Measurements from ENCODE around the gene PPM1E. TPM values are rescaled to one million over a fixed set of nuclear protein-coding genes. Genes with fewer than 3 reads are reported as not detected.

The PPM1E gene
- total RNA-seq, 2 donors from 2014 or later = not detected

GRCh38 chr17:58889928-58890327 is 134.3 kb downstream of the PPM1E start:
- Histone ChIP-seq H3K9me3 (no peaks in the 10 kb centered on the region), H3K4me3 (no peak overlapping the region), H3K4me1 (ENCODE audit: control insufficient read depth in 1 of 2, low read depth in 2 of 2) (no peaks in the 10 kb centered on the region), H3K36me3 (no peaks in the 10 kb centered on the region), H3K27ac (no peak overlapping the region), H3K27me3 (replicated peaks; ENCODE audit: insufficient read depth) (no peaks in the 10 kb centered on the region)
- no peak for TF ChIP-seq CTCF (IDR thresholded peaks at IDR 0.05)
- no peak for ATAC-seq (ENCODE audit: insufficient number of reproducible peaks, low FRiP score, low read depth)
- no peak for DNase-seq (ENCODE audit: low spot score)

- Histone ChIP-seq H3K9me3 (peaks cover 3% of the 10 kb centered on the region), H3K27me3 (replicated peaks; ENCODE audit: insufficient read depth) (no peaks in the 10 kb centered on the region), H3K4me3 (no peak overlapping the region), H3K36me3 (no peaks in the 10 kb centered on the region), H3K27ac (no peak overlapping the region), H3K4me1 (ENCODE audit: control insufficient read depth in 1 of 2, low read depth in 2 of 2) (no peaks in the 10 kb centered on the region)
- ATAC-seq (ENCODE audit: insufficient number of reproducible peaks, low FRiP score, low read depth) (no peak), DNase-seq (ENCODE audit: low spot score) (no peak)
- TF ChIP-seq CTCF (IDR thresholded peaks at IDR 0.05) = no peak
Observed at GRCh38 chr17:58899191-58899590, 143.5 kb downstream of the PPM1E start.

- Histone ChIP-seq H3K4me3 (no peak overlapping the region), H3K27ac (no peak overlapping the region), H3K27me3 (replicated peaks; ENCODE audit: insufficient read depth) (no peaks in the 10 kb centered on the region), H3K9me3 (peaks cover 3% of the 10 kb centered on the region), H3K4me1 (ENCODE audit: control insufficient read depth in 1 of 2, low read depth in 2 of 2) (no peaks in the 10 kb centered on the region), H3K36me3 (no peaks in the 10 kb centered on the region)
- DNase-seq (ENCODE audit: low spot score) (no peak), ATAC-seq (ENCODE audit: insufficient number of reproducible peaks, low FRiP score, low read depth) (no peak)
- no peak for TF ChIP-seq CTCF (IDR thresholded peaks at IDR 0.05)
Observed at GRCh38 chr17:58902322-58902721, 146.7 kb downstream of the PPM1E start.

GRCh38 chr17:58911741-58912343 is 156.2 kb downstream of the PPM1E start:
- no peak overlapping the region for H3K27ac ChIP-seq
- ATAC-seq (ENCODE audit: insufficient number of reproducible peaks, low FRiP score, low read depth) (no peak), DNase-seq (ENCODE audit: low spot score) (no peak)
- H3K4me3 ChIP-seq = no peak overlapping the region
- peaks cover 12% of the 10 kb centered on the region for H3K9me3 ChIP-seq
- TF ChIP-seq CTCF (IDR thresholded peaks at IDR 0.05) = no peak
- H3K36me3 ChIP-seq = no peaks in the 10 kb centered on the region
- no peaks in the 10 kb centered on the region for H3K27me3 ChIP-seq (replicated peaks; ENCODE audit: insufficient read depth)
- H3K4me1 ChIP-seq (ENCODE audit: control insufficient read depth in 1 of 2, low read depth in 2 of 2) = no peaks in the 10 kb centered on the region

GRCh38 chr17:58913552-58913951 is 157.9 kb downstream of the PPM1E start:
- DNase-seq (ENCODE audit: low spot score) (no peak), ATAC-seq (ENCODE audit: insufficient number of reproducible peaks, low FRiP score, low read depth) (no peak)
- H3K4me1 ChIP-seq (ENCODE audit: control insufficient read depth in 1 of 2, low read depth in 2 of 2) = no peaks in the 10 kb centered on the region
- H3K36me3 ChIP-seq = no peaks in the 10 kb centered on the region
- H3K9me3 ChIP-seq = peaks cover 12% of the 10 kb centered on the region
- H3K4me3 ChIP-seq = no peak overlapping the region
- no peak overlapping the region for H3K27ac ChIP-seq
- TF ChIP-seq CTCF (IDR thresholded peaks at IDR 0.05) = no peak
- no peaks in the 10 kb centered on the region for H3K27me3 ChIP-seq (replicated peaks; ENCODE audit: insufficient read depth)
